Peyer's patch (tissue), 4 donors: Measurements from ENCODE around the gene GGPS1. TPM values are rescaled to one million over a fixed set of nuclear protein-coding genes. Genes with fewer than 3 reads are reported as not detected.

Experiments
- DNase-seq, 3 donors: peaks; one replicate each; pipeline ENCODE4 v3.0.0-alpha.2; 2017 to 2019
- H3K27ac ChIP-seq, 4 donors: fragments of 200-600 bp; sonication (generic); one replicate each; pipeline ENCODE4 v1.5.1; 2016 to 2019
- H3K27me3 ChIP-seq, 2 donors: fragments of 200-600 bp; sonication (generic); one replicate each; pipeline ENCODE4 v1.5.1; 2019
- H3K36me3 ChIP-seq, 3 donors: fragments of 200-600 bp; sonication (generic); one replicate each; pipeline ENCODE4 v1.5.1; 2016 to 2019
- H3K4me1 ChIP-seq, 4 donors: fragments of 200-600 bp; sonication (generic); one replicate each; pipeline ENCODE4 v1.5.1; 2016 to 2019
- H3K4me3 ChIP-seq, 4 donors: fragments of 200-600 bp; sonication (generic); 1 replicate in 3 of 4; 2 replicates in 1 of 4; pipeline ENCODE4 v1.5.1; 2016 to 2019; ENCODE audit warnings: mild to moderate bottlenecking in 1 of 4
- H3K9me3 ChIP-seq, 4 donors: fragments of 200-600 bp; sonication (generic); one replicate each; pipeline ENCODE4 v1.5.1; 2016 to 2019; ENCODE audit warnings: mild to moderate bottlenecking in 1 of 4
- CTCF ChIP-seq, 6 experiments: fragments of 450-650 bp in 4 of 6; fragments of 200-600 bp in 2 of 6; sonication (generic) in 1 of 6; IDR thresholded peaks; one replicate each; pipeline ENCODE4 v1.5.1; 2017 to 2019; ENCODE audit warnings: antibody characterized with exemption in 6 of 6, mild to moderate bottlenecking in 3 of 6, moderate library complexity in 1 of 6
- POLR2A ChIP-seq, 2 donors: fragments of 450-650 bp; IDR thresholded peaks; one replicate each; pipeline ENCODE4 v1.5.1; 2017; ENCODE audit warnings: antibody characterized with exemption in 2 of 2, mild to moderate bottlenecking in 2 of 2, moderate library complexity in 2 of 2
- small RNA-seq, 2 donors: library from RNA; depleted of rRNA; stranded (forward); fragments of <200 nt; gene quantifications; one replicate each; pipeline ENCODE3, GENCODE V24; 2016
- total RNA-seq, 4 donors: library from RNA; depleted of rRNA; stranded (reverse); fragments of >200 nt; gene quantifications; one replicate each; pipeline ENCODE4 v1.1.0, GENCODE V29; 2016

Gene GGPS1
- total RNA-seq, 4 donors from 2014 or later = 12.3 to 23.1 (median 18.5) TPM

GRCh38 chr1:235391874-235392273 is 63.5 kb downstream of the GGPS1 start:
- Histone ChIP-seq H3K27me3 (no peaks in the 10 kb centered on the region), H3K4me3 (no peak overlapping the region), H3K27ac (no peak overlapping the region), H3K9me3 (peaks cover 0 to 2% (median 0%) of the 10 kb centered on the region in 4 donors), H3K36me3 (no peaks in the 10 kb centered on the region), H3K4me1 (no peaks in the 10 kb centered on the region)
- TF ChIP-seq POLR2A (IDR thresholded peaks at IDR 0.05) = no peak
- no peak for TF ChIP-seq CTCF (IDR thresholded peaks at IDR 0.05)
- DNase-seq = no peak

Small RNAs within 50 kb of the gene (small RNA-seq; reads per million reads assigned to genes)
- gene AL391994.1 = 0 reads per million in 2 donors

Other genes starting within 250 kb of the GGPS1 start
- gene TOMM20, start 199.7 kb upstream of the GGPS1 start, total RNA-seq = 10 to 100 TPM; 38.0 to 44.3 (median 42.8) TPM
- 100 to 1,000 TPM in 1 of 4 donors, 10 to 100 TPM in 3; 21.5 to 110 (median 33.1) TPM for gene RBM34, start 167.3 kb upstream of the GGPS1 start, total RNA-seq
- 100 to 1,000 TPM in 1 of 4 donors, 10 to 100 TPM in 3; 27.0 to 172 (median 70.8) TPM for gene ARID4B, start 391 bp upstream of the GGPS1 start, total RNA-seq
- gene TBCE, start 38.9 kb downstream of the GGPS1 start, total RNA-seq = 10 to 100 TPM; 17.6 to 58.6 (median 36.4) TPM
- 10 to 100 TPM; 13.2 to 53.1 (median 32.7) TPM for gene B3GALNT2, start 175.9 kb downstream of the GGPS1 start, total RNA-seq